ENCODE data around the gene ZBTB46. TPM values are rescaled to one million over a fixed set of nuclear protein-coding genes. Genes with fewer than 3 reads are reported as not detected.

The ZBTB46 gene
- total RNA-seq, 1 donor from 2014 or later, result 39.5 TPM

DNA sequence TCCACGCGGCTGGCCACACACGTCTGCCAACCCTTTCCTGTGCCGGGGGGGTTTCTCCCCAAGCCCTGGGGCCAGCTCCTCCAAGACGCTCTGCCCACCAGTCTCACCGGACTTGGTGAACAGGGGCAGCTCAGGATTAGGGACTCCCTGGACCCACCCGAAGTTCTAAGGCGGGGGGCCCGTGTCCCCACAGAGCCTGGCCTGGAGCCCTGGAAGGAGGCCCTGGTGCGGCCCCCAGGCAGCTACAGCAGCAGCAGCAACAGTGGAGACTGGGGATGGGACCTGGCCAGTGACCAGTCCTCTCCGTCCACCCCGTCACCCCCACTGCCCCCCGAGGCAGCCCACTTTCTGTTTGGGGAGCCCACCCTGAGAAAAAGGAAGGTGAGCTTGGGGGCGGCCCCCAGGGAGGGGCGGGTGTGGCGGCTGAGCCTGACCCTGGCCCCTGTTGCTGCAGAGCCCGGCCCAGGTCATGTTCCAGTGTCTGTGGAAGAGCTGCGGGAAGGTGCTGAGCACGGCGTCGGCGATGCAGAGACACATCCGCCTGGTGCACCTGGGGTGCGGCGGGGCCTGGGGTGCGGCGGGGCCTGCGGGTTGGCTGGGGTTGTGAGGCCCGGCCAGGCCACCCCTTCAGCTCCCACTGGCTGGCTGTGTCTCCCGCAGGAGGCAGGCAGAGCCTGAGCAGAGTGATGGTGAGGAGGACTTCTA, 89.2 kb downstream of the ZBTB46 start:
- Histone ChIP-seq H3K27me3 (no peaks in the 10 kb centered on the region), H3K36me3 (peaks cover 19 to 29% of the 10 kb centered on the region in 2 donors), H3K27ac (peak overlapping the region; percentile 84 to 87), H3K4me3 (peak overlapping the region; percentile 81 to 85), H3K4me1 (peaks cover 17 to 24% of the 10 kb centered on the region in 2 donors), H3K9me3 (no peaks in the 10 kb centered on the region)
- intact Hi-C loops (cut with DNase I), result loop anchor here (2.0 to 5.0 kb wide), 2 partner anchors 90 to 221 kb away; partner anchors contain the start of genes PPDPF and ZBTB46
- TF ChIP-seq, protein P1, sequence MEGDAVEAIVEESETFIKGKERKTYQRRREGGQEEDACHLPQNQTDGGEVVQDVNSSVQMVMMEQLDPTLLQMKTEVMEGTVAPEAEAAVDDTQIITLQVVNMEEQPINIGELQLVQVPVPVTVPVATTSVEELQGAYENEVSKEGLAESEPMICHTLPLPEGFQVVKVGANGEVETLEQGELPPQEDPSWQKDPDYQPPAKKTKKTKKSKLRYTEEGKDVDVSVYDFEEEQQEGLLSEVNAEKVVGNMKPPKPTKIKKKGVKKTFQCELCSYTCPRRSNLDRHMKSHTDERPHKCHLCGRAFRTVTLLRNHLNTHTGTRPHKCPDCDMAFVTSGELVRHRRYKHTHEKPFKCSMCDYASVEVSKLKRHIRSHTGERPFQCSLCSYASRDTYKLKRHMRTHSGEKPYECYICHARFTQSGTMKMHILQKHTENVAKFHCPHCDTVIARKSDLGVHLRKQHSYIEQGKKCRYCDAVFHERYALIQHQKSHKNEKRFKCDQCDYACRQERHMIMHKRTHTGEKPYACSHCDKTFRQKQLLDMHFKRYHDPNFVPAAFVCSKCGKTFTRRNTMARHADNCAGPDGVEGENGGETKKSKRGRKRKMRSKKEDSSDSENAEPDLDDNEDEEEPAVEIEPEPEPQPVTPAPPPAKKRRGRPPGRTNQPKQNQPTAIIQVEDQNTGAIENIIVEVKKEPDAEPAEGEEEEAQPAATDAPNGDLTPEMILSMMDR (IDR thresholded peaks at IDR 0.05), result no peak
- peak in 1 of 2 donors; percentile 65 for DNase-seq (ENCODE audit: low spot score in 2 of 2)

DNA sequence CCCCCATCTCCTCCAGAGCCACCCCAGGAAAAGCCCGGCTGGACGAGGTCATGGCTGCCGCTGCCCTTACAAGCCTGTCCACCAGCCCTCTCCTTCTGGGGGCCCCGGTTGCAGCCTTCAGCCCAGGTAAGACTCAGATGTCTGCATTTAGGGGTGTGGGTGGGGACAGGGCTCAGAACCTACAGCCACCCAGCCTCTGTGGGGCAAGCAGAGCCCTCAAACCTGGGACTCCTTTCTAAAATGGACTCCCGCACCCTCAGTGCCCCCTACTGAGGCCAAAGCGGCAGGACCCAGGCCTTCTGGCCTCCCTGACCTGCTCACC, 89.7 kb downstream of the ZBTB46 start:
- H3K4me1 ChIP-seq, result peaks cover 17 to 24% of the 10 kb centered on the region in 2 donors
- intact Hi-C loops (cut with DNase I), result loop anchor here (2.0 to 5.0 kb wide), 2 partner anchors 91 to 221 kb away; partner anchors contain the start of genes PPDPF and ZBTB46

DNA sequence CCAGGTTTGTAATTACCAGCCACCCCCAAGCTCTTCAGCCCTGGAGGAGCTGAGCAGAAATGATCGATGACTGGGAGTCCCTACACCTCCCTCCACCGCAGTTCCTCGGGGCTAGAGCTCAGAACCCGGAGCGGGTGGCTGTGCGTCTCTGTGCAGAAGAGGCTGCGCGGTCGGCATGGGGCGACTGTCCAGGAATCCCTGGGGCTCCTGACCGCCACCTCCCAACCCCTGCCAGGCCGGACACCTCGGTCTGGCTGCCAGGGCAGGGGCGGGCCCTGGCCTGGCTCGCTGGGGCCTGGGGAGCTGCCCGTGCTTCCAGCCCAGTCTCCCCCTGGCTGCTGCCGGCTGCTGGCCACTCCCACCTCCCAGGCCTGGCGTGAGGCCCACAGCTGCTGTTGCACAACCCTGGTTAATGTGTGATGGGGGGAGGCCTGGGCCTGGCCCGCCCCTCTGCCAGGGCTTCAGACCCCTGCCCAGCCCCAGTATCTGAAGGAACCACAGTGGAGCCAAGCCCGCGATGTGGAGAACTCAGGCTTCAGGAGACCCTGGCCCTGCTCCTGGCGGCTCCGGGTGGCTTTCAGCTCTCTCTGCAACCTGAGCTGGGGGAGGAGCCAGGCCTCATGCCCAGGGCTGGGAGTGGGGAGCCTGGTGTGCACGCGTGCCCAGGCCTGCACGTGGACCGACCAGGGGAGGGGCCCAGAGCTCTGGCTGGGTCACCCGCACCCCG, 90.3 kb downstream of the ZBTB46 start:
- intact Hi-C loops (cut with DNase I), result loop anchor here (1.0 to 5.0 kb wide), 3 partner anchors 92 to 220 kb away; partner anchors contain the start of genes PPDPF and ZBTB46
- H3K4me1 ChIP-seq, result peaks cover 17 to 24% of the 10 kb centered on the region in 2 donors
- no peaks in the 10 kb centered on the region for H3K27me3 ChIP-seq
- peak overlapping the region; percentile 84 to 87 for H3K27ac ChIP-seq
- H3K9me3 ChIP-seq, result no peaks in the 10 kb centered on the region
- TF ChIP-seq, protein P1 (IDR thresholded peaks at IDR 0.05), result peak in 2 of 3 experiments; percentile 15 to 30
- H3K4me3 ChIP-seq, result peak overlapping the region; percentile 81 to 85
- peak; percentile 72 to 95 for DNase-seq (ENCODE audit: low spot score in 2 of 2)
- H3K36me3 ChIP-seq, result peaks cover 21 to 35% of the 10 kb centered on the region in 2 donors

More for the DNA sequence above, 89.7 kb downstream of the ZBTB46 start:
- Histone ChIP-seq H3K4me3 (peak overlapping the region; percentile 81 to 85), H3K27ac (peak overlapping the region; percentile 84 to 87), H3K36me3 (peaks cover 19 to 29% of the 10 kb centered on the region in 2 donors), H3K9me3 (no peaks in the 10 kb centered on the region), H3K27me3 (no peaks in the 10 kb centered on the region)
- TF ChIP-seq, protein P1 (IDR thresholded peaks at IDR 0.05), result no peak
- no peak for DNase-seq (ENCODE audit: low spot score in 2 of 2)

- H3K4me1 ChIP-seq, result peaks cover 17 to 21% of the 10 kb centered on the region in 2 donors
- TF ChIP-seq, protein P1 (IDR thresholded peaks at IDR 0.05), result no peak
- H3K9me3 ChIP-seq, result no peaks in the 10 kb centered on the region
- peaks cover 27 to 41% of the 10 kb centered on the region in 2 donors for H3K36me3 ChIP-seq
- H3K27me3 ChIP-seq, result no peaks in the 10 kb centered on the region
- peak overlapping the region; percentile 84 to 87 for H3K27ac ChIP-seq
- peak in 1 of 2 donors; percentile 74 for DNase-seq (ENCODE audit: low spot score in 2 of 2)
- intact Hi-C loops (cut with DNase I), result loop anchor here (1.0 to 5.0 kb wide), 3 partner anchors 92 to 219 kb away; partner anchors contain the start of genes PPDPF and ZBTB46
- H3K4me3 ChIP-seq, result peak overlapping the region; percentile 81 to 85
Measured at GRCh38 chr20:63740070-63740626, 90.9 kb downstream of the ZBTB46 start.
